RWPE2 (cell line): ENCODE data around the gene EGFLAM.

Experiments used
- ATAC-seq: fragments of 200-7000 bp; cut with Tn5 transposase; 3 replicates; pipeline ENCODE4 v1.9.1; 2021; ENCODE audit warnings: low read depth
- DNase-seq: peaks from one replicate; pipeline ENCODE4 v3.0.0-alpha.2; 2020; ENCODE audit warnings: low spot score
- H3K27ac ChIP-seq: fragments of 450-650 bp; 2 replicates; pipeline ENCODE4 v1.5.1; 2017; ENCODE audit warnings: mild to moderate bottlenecking; ENCODE audit not compliant: poor library complexity, severe bottlenecking
- H3K27me3 ChIP-seq: fragments of 250-450 bp; sonication (Bioruptor Pico); 2 replicates; pipeline ENCODE4 v1.5.1; 2021; ENCODE audit warnings: mild to moderate bottlenecking, moderate library complexity; ENCODE audit not compliant: insufficient read depth, poor library complexity, severe bottlenecking
- H3K36me3 ChIP-seq: fragments of 250-450 bp; sonication (Bioruptor Pico); 2 replicates; pipeline ENCODE4 v1.5.1; 2020; ENCODE audit warnings: low read depth, mild to moderate bottlenecking, moderate library complexity
- H3K4me1 ChIP-seq: fragments of 250-450 bp; sonication (Bioruptor Pico); 2 replicates; pipeline ENCODE4 v1.5.1; 2021; ENCODE audit warnings: mild to moderate bottlenecking, moderate library complexity; ENCODE audit not compliant: insufficient read depth, poor library complexity, severe bottlenecking
- H3K4me3 ChIP-seq: fragments of 250-450 bp; sonication (Bioruptor Pico); 2 replicates; pipeline ENCODE4 v1.5.1; 2021; ENCODE audit warnings: mild to moderate bottlenecking, moderate library complexity; ENCODE audit not compliant: severe bottlenecking
- H3K9me3 ChIP-seq: fragments of 250-450 bp; sonication (Bioruptor Pico); 2 replicates; pipeline ENCODE4 v1.5.1; 2021; ENCODE audit warnings: mild to moderate bottlenecking, moderate library complexity; ENCODE audit not compliant: severe bottlenecking
- TF ChIP-seq, protein P1 (sequence below): fragments of 450-650 bp; IDR thresholded peaks from one replicate; pipeline ENCODE4 v1.5.1; 2017; ENCODE audit warnings: mild to moderate bottlenecking, moderate library complexity; ENCODE audit not compliant: poor library complexity, severe bottlenecking

Gene EGFLAM

DNA sequence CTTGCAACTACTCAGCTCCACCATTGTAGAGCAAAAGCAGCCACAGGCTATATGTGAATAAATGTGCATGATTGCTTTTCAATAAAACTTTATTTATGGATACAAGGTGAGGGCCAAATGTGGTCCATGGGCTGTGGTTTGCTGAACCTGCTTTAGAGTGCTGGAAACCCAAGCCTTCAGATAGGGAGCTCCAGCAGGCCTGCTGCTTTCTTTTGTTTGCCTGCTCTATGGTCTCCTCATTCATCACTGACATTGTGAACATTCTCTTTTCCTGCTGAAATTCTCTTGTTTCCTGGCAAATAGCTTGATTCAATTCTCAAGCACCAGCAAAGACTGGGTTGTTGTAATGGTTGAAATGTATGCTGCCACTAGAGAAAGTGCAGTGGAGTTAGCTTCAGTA is 26.0 kb downstream of the EGFLAM start:
- H3K27ac ChIP-seq, result no peak overlapping the region
- no peak overlapping the region for H3K4me3 ChIP-seq
- H3K9me3 ChIP-seq, result no peaks in the 10 kb centered on the region
- TF ChIP-seq, protein P1, sequence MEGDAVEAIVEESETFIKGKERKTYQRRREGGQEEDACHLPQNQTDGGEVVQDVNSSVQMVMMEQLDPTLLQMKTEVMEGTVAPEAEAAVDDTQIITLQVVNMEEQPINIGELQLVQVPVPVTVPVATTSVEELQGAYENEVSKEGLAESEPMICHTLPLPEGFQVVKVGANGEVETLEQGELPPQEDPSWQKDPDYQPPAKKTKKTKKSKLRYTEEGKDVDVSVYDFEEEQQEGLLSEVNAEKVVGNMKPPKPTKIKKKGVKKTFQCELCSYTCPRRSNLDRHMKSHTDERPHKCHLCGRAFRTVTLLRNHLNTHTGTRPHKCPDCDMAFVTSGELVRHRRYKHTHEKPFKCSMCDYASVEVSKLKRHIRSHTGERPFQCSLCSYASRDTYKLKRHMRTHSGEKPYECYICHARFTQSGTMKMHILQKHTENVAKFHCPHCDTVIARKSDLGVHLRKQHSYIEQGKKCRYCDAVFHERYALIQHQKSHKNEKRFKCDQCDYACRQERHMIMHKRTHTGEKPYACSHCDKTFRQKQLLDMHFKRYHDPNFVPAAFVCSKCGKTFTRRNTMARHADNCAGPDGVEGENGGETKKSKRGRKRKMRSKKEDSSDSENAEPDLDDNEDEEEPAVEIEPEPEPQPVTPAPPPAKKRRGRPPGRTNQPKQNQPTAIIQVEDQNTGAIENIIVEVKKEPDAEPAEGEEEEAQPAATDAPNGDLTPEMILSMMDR, result no peak
- peaks cover 17% of the 10 kb centered on the region for H3K27me3 ChIP-seq
- DNase-seq (no peak), ATAC-seq (no peak)
- no peaks in the 10 kb centered on the region for H3K4me1 ChIP-seq
- H3K36me3 ChIP-seq, result no peaks in the 10 kb centered on the region

DNA sequence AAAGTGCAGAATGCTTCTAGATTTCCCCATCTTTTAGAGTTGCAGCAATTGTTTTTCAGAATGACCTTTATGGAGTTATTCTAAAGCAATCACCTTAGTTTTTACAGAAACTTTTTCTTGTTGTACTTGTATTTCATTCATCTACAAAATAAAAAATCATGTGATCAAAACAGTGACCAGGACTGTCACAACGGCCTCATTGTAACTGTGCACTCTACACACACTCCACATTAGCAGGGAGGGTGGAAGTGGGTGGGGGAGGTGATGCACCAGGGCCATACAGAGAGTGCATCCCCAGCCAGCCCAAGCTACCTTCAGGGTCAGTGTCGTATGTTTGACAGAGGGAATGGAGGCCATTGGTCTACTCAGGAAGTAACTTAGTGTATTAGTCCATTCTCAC is 26.9 kb downstream of the EGFLAM start:
- no peak for DNase-seq
- no peak overlapping the region for H3K4me3 ChIP-seq
- H3K27ac ChIP-seq, result no peak overlapping the region
- no peak for ATAC-seq
- H3K4me1 ChIP-seq, result no peaks in the 10 kb centered on the region
- TF ChIP-seq, protein P1, result no peak
- peaks cover 21% of the 10 kb centered on the region for H3K27me3 ChIP-seq
- no peaks in the 10 kb centered on the region for H3K9me3 ChIP-seq
- H3K36me3 ChIP-seq, result no peaks in the 10 kb centered on the region

DNA sequence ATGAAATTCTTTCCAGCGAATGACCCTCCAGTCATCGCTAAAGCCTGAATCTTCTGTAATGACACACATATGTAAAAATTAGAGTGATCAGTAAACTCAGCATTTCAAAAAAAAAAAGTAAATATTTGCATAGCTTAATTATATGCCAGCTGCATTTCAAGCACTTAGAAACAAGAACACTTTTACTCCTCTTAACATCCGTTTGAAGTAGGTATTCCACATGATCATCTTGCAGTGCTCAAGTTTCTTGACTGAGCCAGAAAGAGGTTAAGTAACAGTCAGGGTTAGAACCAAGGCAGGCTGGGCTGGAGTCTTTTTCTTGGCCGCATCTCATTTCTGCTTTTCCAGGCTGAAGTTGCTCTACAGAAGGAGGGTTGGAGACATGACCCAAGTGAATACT is 27.6 kb downstream of the EGFLAM start:
- H3K27ac ChIP-seq, result no peak overlapping the region
- ATAC-seq (no peak), DNase-seq (no peak)
- no peaks in the 10 kb centered on the region for H3K9me3 ChIP-seq
- peaks cover 21% of the 10 kb centered on the region for H3K27me3 ChIP-seq
- TF ChIP-seq, protein P1, result no peak
- no peaks in the 10 kb centered on the region for H3K36me3 ChIP-seq
- no peaks in the 10 kb centered on the region for H3K4me1 ChIP-seq
- no peak overlapping the region for H3K4me3 ChIP-seq

DNA sequence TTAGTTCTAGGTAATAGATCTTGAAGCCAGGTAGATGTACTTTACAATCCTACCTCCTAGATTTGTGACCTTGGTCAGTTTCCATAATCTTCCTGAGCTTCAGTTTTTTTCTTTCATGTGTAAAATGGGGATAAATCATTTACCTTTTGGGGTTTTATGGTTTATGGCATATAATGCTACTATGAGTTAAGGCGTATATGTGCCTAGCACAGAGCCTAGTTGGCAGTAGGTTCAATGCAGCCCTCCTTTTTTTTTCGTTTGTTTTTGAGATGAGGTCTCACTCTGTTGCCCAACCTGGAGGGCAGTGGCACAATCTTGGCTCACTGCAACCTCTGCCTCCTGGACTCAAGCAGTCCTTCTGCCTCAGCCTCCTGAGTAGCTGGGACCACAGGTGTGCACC is 28.8 kb downstream of the EGFLAM start:
- TF ChIP-seq, protein P1, result no peak
- DNase-seq, result no peak
- no peaks in the 10 kb centered on the region for H3K4me1 ChIP-seq

DNA sequence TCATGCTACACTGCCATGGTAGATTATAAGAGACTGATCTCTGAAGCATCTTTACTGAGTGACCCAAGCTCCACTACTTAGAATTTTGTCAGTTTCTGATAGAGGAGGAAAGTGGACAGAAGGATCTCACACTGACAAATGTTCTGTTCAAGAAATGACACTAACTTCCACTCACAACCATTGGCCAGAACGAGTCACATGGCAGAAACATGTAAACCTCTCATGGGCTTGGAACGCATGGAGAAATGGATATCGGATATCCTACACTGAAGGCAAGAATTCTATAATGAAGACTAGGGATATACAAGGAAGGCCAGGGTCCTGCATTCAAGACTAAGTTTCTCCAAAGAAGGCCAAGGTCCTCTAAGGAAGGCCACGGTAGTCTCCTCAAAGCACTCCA is 31.1 kb downstream of the EGFLAM start:
- Histone ChIP-seq H3K4me3 (no peak overlapping the region), H3K9me3 (no peaks in the 10 kb centered on the region), H3K27me3 (peaks cover 12% of the 10 kb centered on the region), H3K4me1 (no peaks in the 10 kb centered on the region), H3K36me3 (no peaks in the 10 kb centered on the region), H3K27ac (no peak overlapping the region)
- DNase-seq (no peak), ATAC-seq (no peak)
- TF ChIP-seq, protein P1, result no peak

More for the DNA sequence above, 28.8 kb downstream of the EGFLAM start:
- H3K27me3 ChIP-seq, result peaks cover 21% of the 10 kb centered on the region
- H3K4me3 ChIP-seq, result no peak overlapping the region
- no peak overlapping the region for H3K27ac ChIP-seq
- H3K9me3 ChIP-seq, result no peaks in the 10 kb centered on the region
- no peak for ATAC-seq
- H3K36me3 ChIP-seq, result no peaks in the 10 kb centered on the region
